ENCODE results near the gene ZCWPW1. TPM values are rescaled to one million over a fixed set of nuclear protein-coding genes. Genes with fewer than 3 reads are reported as not detected.

The ZCWPW1 gene
- polyA plus RNA-seq, 1 of the 3 experiments (the other 2 are of a cell fraction): 4.1 TPM

- no peaks in the 10 kb centered on the region for H3K9me3 ChIP-seq
- peak overlapping the region; percentile 99; the same call in 1 of the 2 replicates for H3K9ac ChIP-seq
- H3K4me2 ChIP-seq: peak overlapping the region; percentile 97
- no peak for TF ChIP-seq NFIC (IDR thresholded peaks at IDR 0.05; ENCODE audit: borderline replicate concordance)
- TF ChIP-seq YY1 (IDR thresholded peaks at IDR 0.05; ENCODE audit: low read depth): no peak
- no peak for TF ChIP-seq EZH2phosphoT487 (IDR thresholded peaks at IDR 0.05; ENCODE audit: borderline replicate concordance, low read depth)
- no peak for TF ChIP-seq FOXJ3 (CRISPR knock-in tag; IDR thresholded peaks at IDR 0.05)
- no peak for TF ChIP-seq FOXM1 (IDR thresholded peaks at IDR 0.05; ENCODE audit: low read depth)
- no peak for TF ChIP-seq GATA2 (CRISPR knock-in tag; IDR thresholded peaks at IDR 0.05)
- TF ChIP-seq USF1 (IDR thresholded peaks at IDR 0.05; ENCODE audit: borderline replicate concordance, low read depth): no peak
- TF ChIP-seq FOSL2 (IDR thresholded peaks at IDR 0.05; ENCODE audit: borderline replicate concordance, low read depth): no peak
- no peak for TF ChIP-seq IRF3 (IDR thresholded peaks at IDR 0.05; ENCODE audit: low read depth, low read length)
- no peak for TF ChIP-seq RXRA (IDR thresholded peaks at IDR 0.05; ENCODE audit: borderline replicate concordance, low read depth)
- no peak for TF ChIP-seq PBX3 (IDR thresholded peaks at IDR 0.05)
- TF ChIP-seq MXI1 (IDR thresholded peaks at IDR 0.05; ENCODE audit: low read depth, low read length): no peak
- no peak for TF ChIP-seq TAF1 (IDR thresholded peaks at IDR 0.05; ENCODE audit: borderline replicate concordance, low read depth, low read length)
- no peak for TF ChIP-seq MEF2A (IDR thresholded peaks at IDR 0.05; ENCODE audit: borderline replicate concordance, low read depth)
- no peak for TF ChIP-seq MAX (IDR thresholded peaks at IDR 0.05; ENCODE audit: low read depth)
- TF ChIP-seq ZBTB33 (IDR thresholded peaks at IDR 0.05; ENCODE audit: borderline replicate concordance, low read depth): no peak
- peak overlapping the region in 1 of 2 experiments; percentile 99; a peak in 3 of 4 replicates for H3K27ac ChIP-seq (ENCODE audit: low read depth in 2 of 2, low read length in 1 of 2)
- 96% methylated on average over 4 of the region's 4 CpGs for WGBS (ENCODE audit: low lambda C conversion rate)
- peaks cover 41 to 43% of the 10 kb centered on the region in 2 experiments for H3K36me3 ChIP-seq (replicated peaks in 1 of 2; ENCODE audit: control insufficient read depth in 1 of 2, insufficient read depth in 2 of 2, low read length in 1 of 2)
- no peak for DNase-seq
- peaks cover 18% of the 10 kb centered on the region for H3F3A ChIP-seq (replicated peaks; ENCODE audit: insufficient read depth)
- peaks cover 23 to 51% of the 10 kb centered on the region in 2 experiments; a peak in 3 of 4 replicates for H3K4me1 ChIP-seq (ENCODE audit: control insufficient read depth in 1 of 2, insufficient read depth in 2 of 2, low read depth in 1 of 2, low read length in 1 of 2)
- ChIA-PET POLR2A (interaction anchor here (0.7 kb wide), 1 partner anchor 22 kb away, joined by 3 read pairs; no protein-coding TSS in a partner anchor), CTCF (interaction anchor here (1.0 to 1.4 kb wide), 3 partner anchors 201 to 273 kb away, joined by 3 read pairs; no protein-coding TSS in a partner anchor)
- peaks cover 13% of the 10 kb centered on the region for H4K20me1 ChIP-seq (ENCODE audit: insufficient read depth)
- no peaks in the 10 kb centered on the region for H3K9me2 ChIP-seq
- H3K79me2 ChIP-seq (ENCODE audit: insufficient read depth): peaks cover 63% of the 10 kb centered on the region
- H3K4me3 ChIP-seq (ENCODE audit: low read depth in 2 of 2, low read length in 1 of 2): peak overlapping the region; percentile 6 to 78; a peak in 2 of 4 replicates
- no peaks in the 10 kb centered on the region for H3K27me3 ChIP-seq (ENCODE audit: insufficient read depth)
- no peak overlapping the region for H2AFZ ChIP-seq (ENCODE audit: low read depth)
These were observed 3.5 kb upstream of the ZCWPW1 start for GRCh38 chr7:100432053-100432452.

Measured in SK-N-SH (cell line).